IgD-negative memory B cell (primary cell): ENCODE measurements around the gene NCKAP1. TPM values are rescaled to one million over a fixed set of nuclear protein-coding genes. Genes with fewer than 3 reads are reported as not detected.
"Not testable (repeated sequence)": the region's sequence is repeated elsewhere in the genome, so short reads cannot be mapped to it uniquely, and the experiment has no call there.

Source experiments
- H3K27ac Mint-ChIP-seq, 3 donors: one replicate each; pipeline ENCODE4 v1.8.0; 2020 to 2022; ENCODE audit warnings: mild to moderate bottlenecking in 3 of 3, mixed read lengths in 3 of 3, moderate library complexity in 1 of 3
- H3K27me3 Mint-ChIP-seq: one replicate; pipeline ENCODE4 v1.8.0; 2021; ENCODE audit warnings: mixed read lengths
- H3K36me3 Mint-ChIP-seq: one replicate; pipeline ENCODE4 v1.8.0; 2020; ENCODE audit warnings: mild to moderate bottlenecking, mixed read lengths
- H3K4me1 Mint-ChIP-seq, 3 donors: one replicate each; pipeline ENCODE4 v1.8.0; 2020 to 2022; ENCODE audit warnings: mixed read lengths in 3 of 3, mild to moderate bottlenecking in 1 of 3
- H3K4me3 Mint-ChIP-seq, 4 donors: one replicate each; pipeline ENCODE4 v1.8.0; 2020 to 2022; ENCODE audit warnings: mild to moderate bottlenecking in 4 of 4, mixed read lengths in 4 of 4, moderate library complexity in 3 of 4
- H3K9me3 Mint-ChIP-seq, 3 donors: one replicate each; pipeline ENCODE4 v1.8.0; 2020 to 2021; ENCODE audit warnings: mixed read lengths in 3 of 3, mild to moderate bottlenecking in 1 of 3
- polyA plus RNA-seq: library from polyadenylated mRNA; unstranded; fragments of 300-500 nt; fragmentation: Illumina TruSeq; gene quantifications from one replicate; pipeline ENCODE4 v1.2.3, GENCODE V29; 2021

Gene NCKAP1
- polyA plus RNA-seq, 1 donor from 2014 or later = 0.03 TPM

DNA sequence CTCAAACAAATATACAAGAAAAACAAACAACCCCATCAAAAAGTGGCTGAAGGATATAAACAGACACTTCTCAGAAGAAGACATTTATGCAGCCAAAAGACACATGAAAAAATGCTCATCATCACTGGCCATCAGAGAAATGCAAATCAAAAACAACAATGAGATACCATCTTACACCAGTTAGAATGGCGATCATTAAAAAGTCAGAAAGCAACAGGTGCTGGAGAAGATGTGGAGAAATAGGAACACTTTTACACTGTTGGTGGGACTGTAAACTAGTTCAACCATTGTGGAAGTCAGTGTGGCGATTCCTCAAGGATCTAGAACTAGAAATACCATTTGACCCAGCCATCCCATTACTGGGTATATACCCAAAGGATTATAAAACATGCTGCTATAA, 77.4 kb downstream of the NCKAP1 start:
- not testable (repeated sequence) for H3K36me3 Mint-ChIP-seq, H3K9me3 Mint-ChIP-seq, H3K4me1 Mint-ChIP-seq, H3K27me3 Mint-ChIP-seq, H3K27ac Mint-ChIP-seq, H3K4me3 Mint-ChIP-seq

DNA sequence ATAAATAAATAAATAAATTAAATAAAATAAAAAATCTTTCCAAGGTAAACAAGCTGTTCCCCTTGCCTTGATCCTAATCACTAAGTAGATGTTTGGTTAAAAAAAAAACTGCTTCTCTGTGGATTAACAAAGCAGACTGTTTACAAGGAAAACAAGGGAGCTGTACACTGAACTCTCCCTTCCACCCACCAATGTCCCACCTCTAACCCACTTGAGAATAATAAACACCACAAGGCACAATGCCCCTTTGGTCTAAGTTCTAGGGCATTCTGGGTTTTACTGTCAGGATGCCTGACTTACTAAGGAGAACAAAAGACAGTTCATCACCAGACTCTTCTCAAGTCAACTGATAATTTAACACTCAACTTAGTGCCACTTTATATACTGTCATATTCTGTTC, 83.5 kb downstream of the NCKAP1 start:
- Mint-ChIP-seq H3K36me3 (no peaks in the 10 kb centered on the region), H3K27ac (no peak overlapping the region), H3K4me1 (no peaks in the 10 kb centered on the region), H3K9me3 (no peaks in the 10 kb centered on the region), H3K27me3 (no peaks in the 10 kb centered on the region), H3K4me3 (no peak overlapping the region)

DNA sequence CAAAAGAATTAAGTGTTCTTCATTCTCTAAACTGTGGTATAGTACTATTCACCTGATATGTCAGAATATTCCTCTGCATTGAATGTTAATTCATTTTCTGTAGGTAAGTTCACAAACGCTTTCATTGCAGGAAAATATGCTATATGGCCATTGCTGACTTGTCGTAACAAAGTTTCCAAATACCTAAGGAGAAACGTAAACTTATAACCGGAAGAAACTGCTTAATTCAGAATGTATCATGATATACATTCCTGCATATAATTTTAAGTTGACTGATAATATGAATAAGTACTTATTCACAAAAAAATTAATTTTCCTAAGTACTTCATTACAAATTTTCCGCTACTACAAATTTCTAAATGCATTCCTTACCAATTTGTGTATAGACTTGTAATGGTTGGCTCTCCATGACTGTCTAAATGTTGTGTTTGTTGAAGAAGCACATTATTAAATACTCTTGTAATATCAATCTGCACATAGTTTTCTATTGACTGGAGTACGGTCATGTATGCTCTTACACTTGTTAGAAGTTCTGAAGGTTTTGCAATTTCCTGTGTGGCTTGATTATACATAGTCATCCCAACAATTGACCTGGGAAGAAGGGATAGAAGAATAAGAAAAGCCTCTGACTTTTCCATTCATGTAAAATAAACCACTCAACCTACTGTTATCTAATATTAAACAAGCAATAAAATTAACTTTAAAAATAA, 85.4 kb downstream of the NCKAP1 start:
- H3K4me3 Mint-ChIP-seq = no peak overlapping the region
- no peaks in the 10 kb centered on the region for H3K36me3 Mint-ChIP-seq
- H3K9me3 Mint-ChIP-seq = no peaks in the 10 kb centered on the region
- H3K4me1 Mint-ChIP-seq = no peaks in the 10 kb centered on the region
- H3K27ac Mint-ChIP-seq = no peak overlapping the region
- no peaks in the 10 kb centered on the region for H3K27me3 Mint-ChIP-seq

DNA sequence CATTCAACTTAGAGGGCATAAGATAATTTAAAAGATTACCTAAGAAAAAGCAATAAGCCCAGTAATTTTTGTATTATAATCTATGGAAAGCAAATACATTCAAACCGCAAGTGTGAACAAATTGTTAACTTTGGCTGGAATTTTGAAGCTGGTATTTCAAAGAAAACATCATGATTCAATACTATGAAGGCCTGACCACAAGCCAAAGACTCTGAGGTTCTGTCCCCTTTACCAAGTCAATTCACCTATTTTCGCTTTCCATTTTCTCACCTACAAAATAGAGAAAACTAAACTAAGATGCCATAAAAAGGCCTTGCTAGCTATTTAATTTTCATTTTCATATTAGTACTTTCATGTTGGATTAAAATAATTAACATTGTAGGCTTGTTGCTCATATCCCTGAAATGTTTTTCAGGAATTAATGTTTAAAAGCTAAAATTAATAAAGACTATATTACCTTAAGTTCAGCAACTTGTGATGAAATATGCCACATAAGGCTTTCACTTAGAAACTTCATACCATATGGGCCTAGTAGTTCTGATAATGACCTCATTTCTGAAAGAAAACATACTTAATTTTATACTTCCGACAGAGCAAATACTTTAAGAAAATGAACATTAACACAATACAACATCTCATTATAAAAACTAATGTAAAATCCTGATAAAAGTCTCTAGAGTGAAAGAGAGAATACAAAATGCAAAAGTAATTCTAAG, 86.2 kb downstream of the NCKAP1 start:
- H3K36me3 Mint-ChIP-seq = no peaks in the 10 kb centered on the region
- H3K4me3 Mint-ChIP-seq = no peak overlapping the region
- H3K27me3 Mint-ChIP-seq = no peaks in the 10 kb centered on the region
- no peak overlapping the region for H3K27ac Mint-ChIP-seq
- no peaks in the 10 kb centered on the region for H3K9me3 Mint-ChIP-seq
- H3K4me1 Mint-ChIP-seq = no peaks in the 10 kb centered on the region

DNA sequence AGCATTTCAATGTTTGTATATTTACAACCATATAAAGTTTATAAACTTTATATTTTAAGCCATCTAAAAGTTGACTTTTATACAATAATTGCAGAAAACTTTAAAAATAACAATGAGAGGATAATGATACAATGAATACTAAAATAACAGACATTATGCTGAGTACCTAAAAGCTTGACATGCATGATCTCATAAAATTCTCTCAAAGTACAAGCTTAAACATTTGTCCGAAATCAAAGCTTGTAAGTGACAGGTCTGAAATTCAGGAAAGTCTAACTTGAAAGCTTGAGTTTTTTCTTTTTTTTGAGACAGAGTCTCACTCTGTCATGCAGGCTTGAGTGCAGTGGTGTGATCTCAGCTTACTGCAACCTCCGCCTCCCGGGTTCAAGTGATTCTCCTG, 87.7 kb downstream of the NCKAP1 start:
- no peaks in the 10 kb centered on the region for H3K27me3 Mint-ChIP-seq
- H3K4me1 Mint-ChIP-seq = no peaks in the 10 kb centered on the region
- no peaks in the 10 kb centered on the region for H3K36me3 Mint-ChIP-seq
- H3K9me3 Mint-ChIP-seq = no peaks in the 10 kb centered on the region
- no peak overlapping the region for H3K4me3 Mint-ChIP-seq
- no peak overlapping the region for H3K27ac Mint-ChIP-seq

DNA sequence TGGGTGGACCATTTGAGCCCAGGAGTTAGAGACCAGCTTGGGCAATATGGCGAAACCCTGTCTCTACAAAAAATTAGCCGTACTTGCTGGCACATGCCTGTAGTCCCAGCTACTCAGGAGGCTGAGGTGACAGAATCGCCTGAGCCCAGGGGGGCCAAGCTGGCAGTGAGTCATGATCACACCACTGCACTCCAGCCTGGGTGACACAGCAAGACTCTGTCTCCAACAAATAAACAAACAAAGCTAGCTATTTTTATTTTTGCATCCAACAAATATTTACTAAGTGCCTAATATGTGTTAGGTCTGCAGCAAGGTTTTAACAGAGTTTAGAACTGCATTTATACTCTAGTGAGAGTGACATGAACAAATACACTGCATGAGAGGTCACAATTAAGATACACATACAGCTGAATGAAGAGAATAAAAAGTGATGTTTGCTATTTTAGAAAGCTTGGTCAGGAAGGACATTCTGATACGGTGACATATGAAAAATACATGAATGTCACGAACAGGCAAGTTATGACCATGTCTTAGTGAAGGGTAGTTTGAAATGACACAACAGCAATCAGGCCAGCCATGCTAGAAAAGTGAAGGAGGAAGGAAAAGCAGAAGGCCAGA, 88.6 kb downstream of the NCKAP1 start:
- Mint-ChIP-seq H3K27ac (no peak overlapping the region), H3K9me3 (no peaks in the 10 kb centered on the region), H3K4me3 (no peak overlapping the region), H3K36me3 (no peaks in the 10 kb centered on the region), H3K4me1 (no peaks in the 10 kb centered on the region), H3K27me3 (no peaks in the 10 kb centered on the region)

DNA sequence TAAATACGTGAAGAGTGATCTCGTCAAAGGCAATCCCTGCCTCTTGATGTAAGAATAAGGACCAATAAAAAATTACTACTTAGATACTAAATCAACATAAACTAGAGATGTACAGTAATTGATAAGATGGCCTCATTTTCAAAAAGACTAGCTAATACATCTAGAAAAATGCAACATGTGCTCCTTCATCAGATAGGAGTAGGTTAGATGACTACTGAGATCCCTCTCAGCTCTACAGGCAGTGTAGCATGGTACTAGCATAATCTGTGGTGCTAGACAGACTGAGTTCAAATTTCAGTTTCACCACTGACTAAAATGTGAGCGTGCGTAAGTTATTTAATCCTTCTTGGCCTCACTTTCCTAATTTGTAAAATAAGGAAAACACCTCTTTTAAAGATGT, 89.2 kb downstream of the NCKAP1 start:
- Mint-ChIP-seq H3K4me3 (no peak overlapping the region), H3K36me3 (no peaks in the 10 kb centered on the region), H3K9me3 (no peaks in the 10 kb centered on the region), H3K27ac (no peak overlapping the region), H3K4me1 (no peaks in the 10 kb centered on the region), H3K27me3 (no peaks in the 10 kb centered on the region)

DNA sequence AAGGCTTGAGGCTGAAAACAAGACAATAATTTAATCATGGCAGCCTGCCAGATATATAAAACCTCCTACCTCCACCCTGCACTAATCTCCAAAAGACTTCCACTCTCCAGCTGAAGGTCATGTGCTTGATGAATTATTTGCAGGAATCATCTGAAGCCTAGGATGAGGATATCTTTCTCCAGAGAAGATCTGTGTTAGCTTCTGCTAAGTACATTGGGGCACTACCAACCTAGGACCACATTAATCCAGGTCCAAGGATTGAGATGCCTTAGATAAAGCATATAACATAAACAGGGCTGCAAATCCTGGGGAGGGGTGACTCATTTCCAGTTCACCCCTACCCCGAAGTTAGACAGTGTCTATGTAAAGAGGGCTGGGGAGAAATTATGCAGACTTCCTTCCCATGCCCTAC, 91.3 kb downstream of the NCKAP1 start:
- no peaks in the 10 kb centered on the region for H3K9me3 Mint-ChIP-seq
- no peak overlapping the region for H3K4me3 Mint-ChIP-seq
- no peaks in the 10 kb centered on the region for H3K27me3 Mint-ChIP-seq
- no peaks in the 10 kb centered on the region for H3K4me1 Mint-ChIP-seq
- no peaks in the 10 kb centered on the region for H3K36me3 Mint-ChIP-seq
- no peak overlapping the region for H3K27ac Mint-ChIP-seq

DNA sequence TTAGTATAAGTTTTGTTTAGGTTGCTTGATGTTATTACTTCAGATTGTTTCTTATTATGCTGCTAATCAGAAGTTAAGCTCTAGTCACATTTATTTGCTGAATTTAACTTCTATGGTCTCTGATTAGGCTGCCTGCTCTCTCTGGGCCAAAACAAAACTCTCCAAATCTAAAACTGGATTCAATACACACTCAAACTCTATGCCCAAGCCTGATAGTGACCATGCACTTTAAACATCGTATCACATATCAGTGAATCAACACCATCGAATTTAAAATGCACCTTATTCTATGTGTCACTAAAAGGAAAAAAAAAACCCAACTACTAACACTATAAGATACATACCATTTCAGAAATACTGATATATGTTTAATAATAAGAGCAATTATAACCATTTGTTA, 94.9 kb downstream of the NCKAP1 start:
- H3K4me1 Mint-ChIP-seq = no peaks in the 10 kb centered on the region
- H3K36me3 Mint-ChIP-seq = no peaks in the 10 kb centered on the region
- no peak overlapping the region for H3K27ac Mint-ChIP-seq
- H3K27me3 Mint-ChIP-seq = no peaks in the 10 kb centered on the region
- H3K9me3 Mint-ChIP-seq = no peaks in the 10 kb centered on the region
- no peak overlapping the region for H3K4me3 Mint-ChIP-seq

DNA sequence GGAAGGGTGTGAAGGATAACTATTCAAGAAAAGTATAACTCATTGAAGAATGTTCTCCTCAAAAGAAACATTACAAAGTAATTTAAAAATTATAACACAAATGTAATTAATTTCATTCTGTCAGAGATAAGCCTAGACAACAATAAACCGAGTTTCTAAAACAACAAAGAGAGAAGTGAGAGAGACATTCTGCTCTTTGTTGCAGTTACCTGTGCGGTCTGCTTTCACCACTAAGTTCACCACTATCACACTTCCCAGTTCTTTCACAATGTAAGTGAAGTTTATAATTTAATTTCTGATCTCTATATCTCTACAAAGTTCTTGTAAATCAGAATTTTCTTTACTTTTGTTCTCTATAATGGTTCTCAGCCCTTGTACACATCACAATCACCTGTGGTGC, 95.5 kb downstream of the NCKAP1 start:
- H3K4me3 Mint-ChIP-seq = no peak overlapping the region
- H3K27me3 Mint-ChIP-seq = no peaks in the 10 kb centered on the region
- H3K36me3 Mint-ChIP-seq = no peaks in the 10 kb centered on the region
- no peaks in the 10 kb centered on the region for H3K9me3 Mint-ChIP-seq
- no peaks in the 10 kb centered on the region for H3K4me1 Mint-ChIP-seq
- H3K27ac Mint-ChIP-seq = no peak overlapping the region

DNA sequence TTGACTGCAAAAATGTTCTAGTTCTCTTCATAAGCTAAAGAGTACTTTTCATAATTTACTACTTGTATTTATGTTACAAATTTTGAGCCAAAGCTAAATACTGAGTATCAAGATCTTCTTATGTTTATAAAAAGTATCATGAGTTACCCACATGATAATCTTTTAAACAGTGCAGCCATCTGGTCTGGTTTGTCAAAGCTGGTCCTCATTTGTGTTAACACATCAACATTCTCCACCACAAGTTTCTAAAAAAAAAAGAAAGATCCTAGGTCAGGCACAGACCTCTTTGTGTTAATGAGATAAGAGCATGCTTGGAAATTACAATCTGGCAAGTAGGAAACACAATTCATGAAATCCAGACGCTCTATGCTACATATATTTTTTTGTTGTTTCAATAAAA, 96.3 kb downstream of the NCKAP1 start:
- no peaks in the 10 kb centered on the region for H3K9me3 Mint-ChIP-seq
- H3K27ac Mint-ChIP-seq = no peak overlapping the region
- no peak overlapping the region for H3K4me3 Mint-ChIP-seq
- peaks cover 1% of the 10 kb centered on the region for H3K36me3 Mint-ChIP-seq
- H3K4me1 Mint-ChIP-seq = no peaks in the 10 kb centered on the region
- no peaks in the 10 kb centered on the region for H3K27me3 Mint-ChIP-seq

DNA sequence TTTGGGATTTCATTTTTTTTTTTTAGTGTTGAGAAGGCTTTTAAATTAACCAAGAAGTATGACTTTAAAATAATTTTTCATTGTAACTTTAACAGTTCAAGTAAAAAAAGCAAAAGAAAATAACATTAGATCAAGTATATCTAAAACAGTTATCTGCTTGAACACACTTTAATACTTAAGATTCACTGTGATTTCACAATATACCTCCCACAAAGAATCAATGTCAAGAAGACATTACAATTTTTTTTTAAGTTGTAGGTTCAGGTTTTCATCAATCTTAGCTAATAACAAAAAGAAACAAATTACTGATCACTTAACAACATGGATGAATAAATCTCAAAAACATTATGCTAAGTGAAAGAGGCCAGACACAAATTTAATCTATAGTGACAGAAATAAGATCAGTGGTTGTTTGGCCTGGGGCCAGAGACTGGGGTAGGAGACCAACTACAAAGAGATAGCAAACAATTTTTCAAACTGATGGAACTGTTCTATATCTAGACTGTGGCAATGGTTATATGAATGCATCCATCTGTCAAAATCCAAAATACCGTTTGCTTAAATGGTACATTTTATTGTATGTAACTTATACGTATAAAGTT, 97.0 kb downstream of the NCKAP1 start:
- Mint-ChIP-seq H3K9me3 (no peaks in the 10 kb centered on the region), H3K27me3 (no peaks in the 10 kb centered on the region), H3K4me1 (no peaks in the 10 kb centered on the region), H3K4me3 (no peak overlapping the region), H3K36me3 (peaks cover 1% of the 10 kb centered on the region), H3K27ac (no peak overlapping the region)

DNA sequence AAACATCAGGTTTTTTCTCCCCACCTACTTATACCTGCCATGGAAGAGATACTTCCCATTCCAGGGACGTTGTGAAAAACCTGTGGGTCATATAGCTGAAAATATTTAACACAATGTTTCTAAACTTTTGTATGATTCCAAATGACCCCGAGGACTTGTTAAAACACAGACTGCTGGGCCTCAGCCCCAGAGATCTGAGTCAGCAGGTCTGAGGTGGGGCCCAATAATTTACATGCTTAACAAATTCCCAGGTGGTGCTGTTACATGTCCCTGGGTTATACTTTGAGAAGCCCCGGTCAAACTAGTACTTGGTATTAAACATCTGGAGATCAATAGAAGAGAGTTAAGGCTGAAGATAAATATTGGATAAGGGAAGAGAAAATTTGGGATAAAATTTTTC, 100.4 kb downstream of the NCKAP1 start:
- Mint-ChIP-seq H3K4me3 (no peak overlapping the region), H3K27ac (no peak overlapping the region), H3K9me3 (no peaks in the 10 kb centered on the region), H3K4me1 (no peaks in the 10 kb centered on the region), H3K36me3 (peaks cover 1% of the 10 kb centered on the region), H3K27me3 (no peaks in the 10 kb centered on the region)

DNA sequence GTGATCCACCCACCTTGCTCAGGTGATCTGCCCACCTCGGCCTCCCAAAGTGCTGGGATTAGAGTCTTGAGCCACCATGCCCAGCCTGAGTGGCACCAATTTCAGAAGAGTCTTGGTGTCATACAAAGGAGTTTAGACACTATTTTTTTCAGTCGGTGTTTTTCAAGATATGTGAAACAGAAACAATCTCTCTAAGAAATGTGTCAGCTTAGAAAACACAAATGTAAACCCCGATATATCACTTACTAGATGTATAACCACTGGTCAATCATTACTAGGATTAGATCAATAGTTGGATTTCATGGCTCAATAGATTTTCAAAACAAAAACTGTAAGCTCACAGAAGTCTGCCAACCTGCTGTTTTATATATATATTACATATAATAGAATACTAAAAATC, 104.6 kb downstream of the NCKAP1 start:
- H3K4me1 Mint-ChIP-seq = no peaks in the 10 kb centered on the region
- peaks cover 4% of the 10 kb centered on the region for H3K27me3 Mint-ChIP-seq
- H3K4me3 Mint-ChIP-seq = no peak overlapping the region
- H3K36me3 Mint-ChIP-seq = peaks cover 1% of the 10 kb centered on the region
- H3K9me3 Mint-ChIP-seq = no peaks in the 10 kb centered on the region
- H3K27ac Mint-ChIP-seq = no peak overlapping the region

DNA sequence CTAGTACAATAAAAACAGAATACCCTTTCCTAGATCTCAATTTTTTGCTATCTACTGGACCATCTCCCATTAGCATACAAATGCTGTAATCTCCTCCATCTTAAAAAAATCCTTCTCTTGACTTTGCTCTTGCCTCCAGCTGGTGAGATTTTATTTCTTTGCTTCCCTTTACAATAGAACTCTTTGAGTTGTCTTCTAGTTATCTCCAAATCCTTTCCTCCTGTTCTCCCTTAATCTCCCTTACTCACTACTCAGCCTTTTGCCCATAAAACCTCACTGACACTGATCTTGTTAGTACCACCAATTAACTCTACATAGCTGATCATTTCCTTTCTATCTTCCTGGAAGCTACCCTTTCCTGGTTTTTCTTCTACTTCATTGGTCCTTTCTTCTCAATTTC, 108.3 kb downstream of the NCKAP1 start:
- H3K9me3 Mint-ChIP-seq = no peaks in the 10 kb centered on the region
- H3K4me3 Mint-ChIP-seq = no peak overlapping the region
- no peaks in the 10 kb centered on the region for H3K4me1 Mint-ChIP-seq
- H3K27me3 Mint-ChIP-seq = peaks cover 4% of the 10 kb centered on the region
- H3K27ac Mint-ChIP-seq = no peak overlapping the region
- H3K36me3 Mint-ChIP-seq = no peaks in the 10 kb centered on the region

DNA sequence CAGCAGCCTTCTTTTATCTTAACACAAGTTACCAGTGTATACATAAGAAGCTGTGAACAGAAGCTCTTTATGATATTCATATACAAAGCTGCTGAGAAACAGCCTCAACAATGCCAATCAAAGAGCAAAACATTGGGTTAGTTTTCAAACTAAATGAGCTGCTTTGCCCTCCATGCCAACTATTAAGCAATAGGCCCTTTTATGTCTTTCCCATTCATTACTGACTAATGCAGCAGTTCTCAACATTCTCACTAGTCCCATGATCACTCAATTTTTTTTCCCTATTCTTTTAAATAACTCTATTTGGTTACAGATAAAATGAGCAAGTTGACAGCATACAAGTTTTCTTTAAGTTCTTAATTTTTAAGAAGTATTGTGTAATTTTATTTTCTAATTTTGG, 114.0 kb downstream of the NCKAP1 start:
- Mint-ChIP-seq H3K4me3 (no peak overlapping the region), H3K27me3 (no peaks in the 10 kb centered on the region), H3K27ac (no peak overlapping the region), H3K4me1 (peaks cover 0 to 2% (median 0%) of the 10 kb centered on the region in 3 donors), H3K36me3 (peaks cover 2% of the 10 kb centered on the region), H3K9me3 (no peaks in the 10 kb centered on the region)
